HepG2 (cell line): ENCODE results near the gene STYX. TPM values are rescaled to one million over a fixed set of nuclear protein-coding genes. Genes with fewer than 3 reads are reported as not detected.

Experiments
- KLF11 ChIP-seq: IDR thresholded peaks from 2 replicates; pipeline ENCODE4 v1.6.1; 2016; ENCODE audit warnings: missing compliant biosample characterization
- MBNL3 ChIP-seq: fragments of 250-450 bp; sonication (Bioruptor Pico); conservative IDR thresholded peaks from 2 replicates; pipeline ENCODE4 v1.8.0; 2022; ENCODE audit warnings: mild to moderate bottlenecking, inconsistent platforms
- RFX5 ChIP-seq: IDR thresholded peaks from 2 replicates; pipeline ENCODE4 v1.6.1; 2011; ENCODE audit warnings: low read depth, low read length, improper control_type of control experiment
- SIN3B ChIP-seq: fragments of 150-350 bp; IDR thresholded peaks from 2 replicates; pipeline ENCODE4 v1.6.1; 2014; ENCODE audit warnings: low read length
- SNAI1 ChIP-seq: sonication (generic); formaldehyde crosslinking; IDR thresholded peaks from 2 replicates; pipeline ENCODE4 v1.5.0; 2020; ENCODE audit warnings: mild to moderate bottlenecking, missing genetic modification reagents, borderline replicate concordance
- ZBTB1 ChIP-seq: sonication (generic); formaldehyde crosslinking; IDR thresholded peaks from 2 replicates; pipeline ENCODE4 v1.4.0; 2020; ENCODE audit warnings: missing genetic modification reagents, borderline replicate concordance
- ZFP36L2 ChIP-seq: sonication (generic); formaldehyde crosslinking; IDR thresholded peaks from 2 replicates; pipeline ENCODE4 v1.4.0; 2020; ENCODE audit warnings: missing genetic modification reagents
- ZNF816 ChIP-seq: sonication (generic); formaldehyde crosslinking; IDR thresholded peaks from 2 replicates; pipeline ENCODE4 v1.8.0; 2022; ENCODE audit warnings: missing genetic modification reagents, mild to moderate bottlenecking, borderline replicate concordance
- ZSCAN29 ChIP-seq: sonication (generic); formaldehyde crosslinking; conservative IDR thresholded peaks from 2 replicates; pipeline ENCODE4 v1.4.0; 2020; ENCODE audit warnings: mild to moderate bottlenecking, missing genetic modification reagents
- ZSCAN31 ChIP-seq: sonication (generic); formaldehyde crosslinking; IDR thresholded peaks from 2 replicates; pipeline ENCODE4 v1.5.0; 2020; ENCODE audit warnings: low read depth, mild to moderate bottlenecking, missing genetic modification reagents
- polyA plus RNA-seq, 8 experiments: library from polyadenylated mRNA; depleted of rRNA in 3 of 8; stranded (reverse) in 7 of 8; unstranded in 1 of 8; fragments of >200 nt; fragmentation: Illumina TruSeq in 4 of 8; extraction: Trizol in 4 of 8; gene quantifications; 2 replicates each; pipeline versions ENCODE4 v1.2.1 to v1.2.3, GENCODE V29; 2011 to 2016; ENCODE audit warnings: low read depth in 4 of 8, missing spikeins in 1 of 8, mixed read lengths in 1 of 8; ENCODE audit not compliant: insufficient read depth in 1 of 8
- total RNA-seq, 5 experiments: library from RNA; depleted of rRNA; stranded (reverse); fragments of >200 nt; fragmentation: Illumina TruSeq; extraction: Trizol; gene quantifications; 2 replicates each; pipeline ENCODE4 v1.2.3, GENCODE V29; 2016; ENCODE audit warnings: low read depth in 1 of 5
- TF ChIP-seq, protein P1 (sequence below), 2 experiments: IDR thresholded peaks; 2 replicates each; pipeline ENCODE4 v1.6.1; 2011 to 2012; ENCODE audit warnings: low read length in 2 of 2, borderline replicate concordance in 1 of 2, low read depth in 1 of 2, mild to moderate bottlenecking in 1 of 2, moderate library complexity in 1 of 2
- TF ChIP-seq, protein P2 (sequence below): sonication (generic); formaldehyde crosslinking; IDR thresholded peaks from 2 replicates; pipeline ENCODE4 v1.8.0; 2022; ENCODE audit warnings: missing genetic modification reagents, mild to moderate bottlenecking, borderline replicate concordance
- TF ChIP-seq, protein P3 (sequence below): sonication (generic); formaldehyde crosslinking; IDR thresholded peaks from 2 replicates; pipeline ENCODE4 v1.4.0; 2020; ENCODE audit warnings: missing genetic modification reagents
- TF ChIP-seq, protein P4 (sequence below): sonication (generic); formaldehyde crosslinking; IDR thresholded peaks from 2 replicates; pipeline ENCODE4 v1.5.0; 2020; ENCODE audit warnings: mild to moderate bottlenecking, missing genetic modification reagents

The STYX gene
- total and polyA plus RNA-seq, 2 of the 13 experiments (the other 11 are each of a cell fraction or from before 2014, with no cell fraction given) = 6.6 to 10.9 TPM

DNA sequence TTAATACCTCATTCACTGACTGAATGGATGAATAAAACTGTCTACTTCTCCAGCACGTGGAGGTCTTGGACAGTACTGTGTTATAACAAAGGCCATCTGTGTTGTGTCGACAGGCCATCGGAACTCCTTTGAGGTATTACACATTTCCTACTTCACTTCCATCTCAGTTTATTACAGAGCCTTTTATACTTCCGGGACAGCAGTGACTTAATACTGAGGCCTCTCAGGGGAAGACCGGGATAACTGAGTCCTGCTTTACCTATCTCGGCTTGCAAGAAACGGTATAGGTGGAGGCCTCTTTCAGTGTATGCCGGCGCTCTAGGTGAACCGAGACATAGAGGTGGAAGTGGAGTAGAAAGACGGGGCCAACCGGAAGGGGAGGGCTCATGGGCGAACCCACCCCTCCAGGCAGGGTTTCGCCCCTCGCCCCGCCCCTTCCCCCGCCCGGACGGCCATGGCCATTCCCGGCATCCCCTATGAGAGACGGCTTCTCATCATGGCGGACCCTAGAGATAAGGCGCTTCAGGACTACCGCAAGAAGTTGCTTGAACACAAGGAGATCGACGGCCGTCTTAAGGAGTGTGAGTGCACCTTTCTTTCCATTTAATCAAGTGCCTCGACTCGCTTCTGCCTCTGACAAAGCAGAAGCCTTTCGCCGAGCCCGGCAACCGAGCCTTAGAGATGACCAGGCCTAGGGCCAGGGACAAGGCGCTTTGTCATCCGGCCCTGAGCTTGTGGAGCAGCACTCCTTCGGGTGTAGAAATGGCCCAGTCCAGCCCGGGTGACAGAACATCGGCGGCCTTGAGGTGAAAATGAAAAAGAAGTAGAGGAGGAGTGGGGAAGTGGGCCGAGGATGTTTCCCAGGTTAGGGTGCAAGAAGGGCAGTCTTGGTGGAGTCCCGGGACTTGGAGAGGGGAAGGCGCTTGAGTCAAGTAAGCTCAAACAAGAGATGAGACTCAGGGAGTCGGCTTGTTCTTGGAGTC lies 23.0 kb upstream of the STYX start, which contains the start of gene PSMC6 (continued):
- TF ChIP-seq, protein P1, sequence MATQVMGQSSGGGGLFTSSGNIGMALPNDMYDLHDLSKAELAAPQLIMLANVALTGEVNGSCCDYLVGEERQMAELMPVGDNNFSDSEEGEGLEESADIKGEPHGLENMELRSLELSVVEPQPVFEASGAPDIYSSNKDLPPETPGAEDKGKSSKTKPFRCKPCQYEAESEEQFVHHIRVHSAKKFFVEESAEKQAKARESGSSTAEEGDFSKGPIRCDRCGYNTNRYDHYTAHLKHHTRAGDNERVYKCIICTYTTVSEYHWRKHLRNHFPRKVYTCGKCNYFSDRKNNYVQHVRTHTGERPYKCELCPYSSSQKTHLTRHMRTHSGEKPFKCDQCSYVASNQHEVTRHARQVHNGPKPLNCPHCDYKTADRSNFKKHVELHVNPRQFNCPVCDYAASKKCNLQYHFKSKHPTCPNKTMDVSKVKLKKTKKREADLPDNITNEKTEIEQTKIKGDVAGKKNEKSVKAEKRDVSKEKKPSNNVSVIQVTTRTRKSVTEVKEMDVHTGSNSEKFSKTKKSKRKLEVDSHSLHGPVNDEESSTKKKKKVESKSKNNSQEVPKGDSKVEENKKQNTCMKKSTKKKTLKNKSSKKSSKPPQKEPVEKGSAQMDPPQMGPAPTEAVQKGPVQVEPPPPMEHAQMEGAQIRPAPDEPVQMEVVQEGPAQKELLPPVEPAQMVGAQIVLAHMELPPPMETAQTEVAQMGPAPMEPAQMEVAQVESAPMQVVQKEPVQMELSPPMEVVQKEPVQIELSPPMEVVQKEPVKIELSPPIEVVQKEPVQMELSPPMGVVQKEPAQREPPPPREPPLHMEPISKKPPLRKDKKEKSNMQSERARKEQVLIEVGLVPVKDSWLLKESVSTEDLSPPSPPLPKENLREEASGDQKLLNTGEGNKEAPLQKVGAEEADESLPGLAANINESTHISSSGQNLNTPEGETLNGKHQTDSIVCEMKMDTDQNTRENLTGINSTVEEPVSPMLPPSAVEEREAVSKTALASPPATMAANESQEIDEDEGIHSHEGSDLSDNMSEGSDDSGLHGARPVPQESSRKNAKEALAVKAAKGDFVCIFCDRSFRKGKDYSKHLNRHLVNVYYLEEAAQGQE (IDR thresholded peaks at IDR 0.05; ENCODE audit: borderline replicate concordance in 1 of 2, low read depth in 1 of 2, low read length in 2 of 2) = peak in 1 of 2 experiments; percentile 47; a peak in 1 of 4 replicates
- TF ChIP-seq ZBTB1 (CRISPR knock-in tag) (no peak), ZSCAN31 (CRISPR knock-in tag) (peak; percentile 84; the same call in 1 of the 2 replicates), KLF11 (CRISPR knock-in tag) (no peak; the same call in 1 of the 2 replicates), ZFP36L2 (CRISPR knock-in tag) (no peak), ZNF816 (CRISPR knock-in tag) (no peak), RFX5 (no peak), SIN3B (peak; percentile 59; the same call in 1 of the 2 replicates), ZSCAN29 (CRISPR knock-in tag) (0 out of 2 replicates have a peak, but pooled peaks have one; percentile 6), SNAI1 (CRISPR knock-in tag) (0 out of 2 replicates have a peak, but pooled peaks have one; percentile 43), MBNL3 (no peak)
- TF ChIP-seq, protein P2, sequence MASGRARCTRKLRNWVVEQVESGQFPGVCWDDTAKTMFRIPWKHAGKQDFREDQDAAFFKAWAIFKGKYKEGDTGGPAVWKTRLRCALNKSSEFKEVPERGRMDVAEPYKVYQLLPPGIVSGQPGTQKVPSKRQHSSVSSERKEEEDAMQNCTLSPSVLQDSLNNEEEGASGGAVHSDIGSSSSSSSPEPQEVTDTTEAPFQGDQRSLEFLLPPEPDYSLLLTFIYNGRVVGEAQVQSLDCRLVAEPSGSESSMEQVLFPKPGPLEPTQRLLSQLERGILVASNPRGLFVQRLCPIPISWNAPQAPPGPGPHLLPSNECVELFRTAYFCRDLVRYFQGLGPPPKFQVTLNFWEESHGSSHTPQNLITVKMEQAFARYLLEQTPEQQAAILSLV (CRISPR knock-in tag) = peak; percentile 57; the same call in 1 of the 2 replicates
- TF ChIP-seq, protein P3, sequence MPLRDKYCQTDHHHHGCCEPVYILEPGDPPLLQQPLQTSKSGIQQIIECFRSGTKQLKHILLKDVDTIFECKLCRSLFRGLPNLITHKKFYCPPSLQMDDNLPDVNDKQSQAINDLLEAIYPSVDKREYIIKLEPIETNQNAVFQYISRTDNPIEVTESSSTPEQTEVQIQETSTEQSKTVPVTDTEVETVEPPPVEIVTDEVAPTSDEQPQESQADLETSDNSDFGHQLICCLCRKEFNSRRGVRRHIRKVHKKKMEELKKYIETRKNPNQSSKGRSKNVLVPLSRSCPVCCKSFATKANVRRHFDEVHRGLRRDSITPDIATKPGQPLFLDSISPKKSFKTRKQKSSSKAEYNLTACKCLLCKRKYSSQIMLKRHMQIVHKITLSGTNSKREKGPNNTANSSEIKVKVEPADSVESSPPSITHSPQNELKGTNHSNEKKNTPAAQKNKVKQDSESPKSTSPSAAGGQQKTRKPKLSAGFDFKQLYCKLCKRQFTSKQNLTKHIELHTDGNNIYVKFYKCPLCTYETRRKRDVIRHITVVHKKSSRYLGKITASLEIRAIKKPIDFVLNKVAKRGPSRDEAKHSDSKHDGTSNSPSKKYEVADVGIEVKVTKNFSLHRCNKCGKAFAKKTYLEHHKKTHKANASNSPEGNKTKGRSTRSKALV (CRISPR knock-in tag) = peak; percentile 19; the same call in 1 of the 2 replicates
- TF ChIP-seq, protein P4, sequence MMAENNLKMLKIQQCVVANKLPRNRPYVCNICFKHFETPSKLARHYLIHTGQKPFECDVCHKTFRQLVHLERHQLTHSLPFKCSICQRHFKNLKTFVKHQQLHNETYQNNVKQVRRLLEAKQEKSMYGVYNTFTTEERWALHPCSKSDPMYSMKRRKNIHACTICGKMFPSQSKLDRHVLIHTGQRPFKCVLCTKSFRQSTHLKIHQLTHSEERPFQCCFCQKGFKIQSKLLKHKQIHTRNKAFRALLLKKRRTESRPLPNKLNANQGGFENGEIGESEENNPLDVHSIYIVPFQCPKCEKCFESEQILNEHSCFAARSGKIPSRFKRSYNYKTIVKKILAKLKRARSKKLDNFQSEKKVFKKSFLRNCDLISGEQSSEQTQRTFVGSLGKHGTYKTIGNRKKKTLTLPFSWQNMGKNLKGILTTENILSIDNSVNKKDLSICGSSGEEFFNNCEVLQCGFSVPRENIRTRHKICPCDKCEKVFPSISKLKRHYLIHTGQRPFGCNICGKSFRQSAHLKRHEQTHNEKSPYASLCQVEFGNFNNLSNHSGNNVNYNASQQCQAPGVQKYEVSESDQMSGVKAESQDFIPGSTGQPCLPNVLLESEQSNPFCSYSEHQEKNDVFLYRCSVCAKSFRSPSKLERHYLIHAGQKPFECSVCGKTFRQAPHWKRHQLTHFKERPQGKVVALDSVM (CRISPR knock-in tag) = no peak
